ENCODE measurements around the gene VMO1. TPM values are rescaled to one million over a fixed set of nuclear protein-coding genes. Genes with fewer than 3 reads are reported as not detected.

The VMO1 gene
- 0.81 to 1.2 TPM (median 1.0 TPM) in 5 replicates for total RNA-seq (2022; extraction: Qiagen RNA extraction)

DNA sequence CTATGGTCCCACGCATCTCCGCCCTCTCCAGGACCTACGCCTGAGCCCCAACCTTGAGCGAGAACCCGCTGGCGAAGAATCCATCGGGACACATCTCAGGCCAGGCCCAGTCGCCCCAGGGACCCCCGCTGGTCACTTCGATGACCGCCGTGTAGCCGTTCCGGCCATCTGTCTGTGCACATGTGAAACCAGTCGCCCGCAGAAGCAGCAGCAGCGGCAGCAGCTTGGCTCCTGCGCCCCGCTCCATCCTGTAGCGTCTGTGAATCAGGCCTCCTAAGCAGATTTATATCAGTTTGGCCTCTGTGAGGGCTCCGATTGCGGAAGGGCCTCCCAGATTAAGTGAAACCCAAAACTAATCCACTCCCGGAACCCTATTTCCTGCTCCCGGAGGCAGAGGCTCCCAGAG lies at the start of gene VMO1:
VMO1 (minus strand) TSS at position 259 of the 406 bp plus-strand sequence; CDS start at position 247, 12 bp downstream.

DNA sequence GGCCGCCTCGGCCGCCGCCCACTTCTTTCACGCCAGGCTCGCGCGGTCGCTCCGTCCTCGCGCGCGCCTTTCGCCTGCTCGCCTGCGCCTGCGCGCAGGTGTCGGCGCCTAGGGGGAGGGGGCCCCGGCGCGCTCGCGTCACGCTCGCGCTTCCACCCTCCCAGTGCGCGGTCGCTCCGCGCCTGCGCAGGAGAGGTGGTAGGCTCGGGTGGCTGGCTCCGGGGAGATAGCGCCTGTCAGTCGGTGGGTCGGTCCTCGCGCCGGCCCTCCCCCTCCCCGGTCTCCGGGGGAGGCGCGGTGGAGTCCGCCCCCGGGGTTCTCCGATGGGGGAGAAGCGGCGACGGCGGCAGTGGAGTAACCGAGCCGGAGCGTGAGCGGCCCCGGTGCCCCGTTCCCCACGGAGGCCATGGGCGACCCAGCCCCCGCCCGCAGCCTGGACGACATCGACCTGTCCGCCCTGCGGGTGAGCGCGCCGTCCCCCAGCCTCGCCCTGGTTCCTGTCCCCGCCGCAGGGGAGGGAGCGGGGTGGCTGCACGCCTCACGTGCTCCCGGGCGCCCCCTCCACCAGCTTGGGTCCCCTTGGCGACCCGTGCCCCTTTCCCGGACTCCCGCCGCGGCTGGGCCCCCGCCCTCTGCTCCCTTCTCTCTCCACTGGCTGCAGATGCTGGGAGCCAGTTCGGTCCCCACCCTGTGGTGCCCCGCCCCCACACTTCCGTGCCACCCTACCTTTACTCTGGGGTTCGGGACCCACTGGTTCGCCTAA lies 47.2 kb upstream of the VMO1 start, which contains the start of gene MINK1:
MINK1 (plus strand) TSS at position 163 of the 763 bp plus-strand sequence; CDS start at position 407, 244 bp downstream.

DNA sequence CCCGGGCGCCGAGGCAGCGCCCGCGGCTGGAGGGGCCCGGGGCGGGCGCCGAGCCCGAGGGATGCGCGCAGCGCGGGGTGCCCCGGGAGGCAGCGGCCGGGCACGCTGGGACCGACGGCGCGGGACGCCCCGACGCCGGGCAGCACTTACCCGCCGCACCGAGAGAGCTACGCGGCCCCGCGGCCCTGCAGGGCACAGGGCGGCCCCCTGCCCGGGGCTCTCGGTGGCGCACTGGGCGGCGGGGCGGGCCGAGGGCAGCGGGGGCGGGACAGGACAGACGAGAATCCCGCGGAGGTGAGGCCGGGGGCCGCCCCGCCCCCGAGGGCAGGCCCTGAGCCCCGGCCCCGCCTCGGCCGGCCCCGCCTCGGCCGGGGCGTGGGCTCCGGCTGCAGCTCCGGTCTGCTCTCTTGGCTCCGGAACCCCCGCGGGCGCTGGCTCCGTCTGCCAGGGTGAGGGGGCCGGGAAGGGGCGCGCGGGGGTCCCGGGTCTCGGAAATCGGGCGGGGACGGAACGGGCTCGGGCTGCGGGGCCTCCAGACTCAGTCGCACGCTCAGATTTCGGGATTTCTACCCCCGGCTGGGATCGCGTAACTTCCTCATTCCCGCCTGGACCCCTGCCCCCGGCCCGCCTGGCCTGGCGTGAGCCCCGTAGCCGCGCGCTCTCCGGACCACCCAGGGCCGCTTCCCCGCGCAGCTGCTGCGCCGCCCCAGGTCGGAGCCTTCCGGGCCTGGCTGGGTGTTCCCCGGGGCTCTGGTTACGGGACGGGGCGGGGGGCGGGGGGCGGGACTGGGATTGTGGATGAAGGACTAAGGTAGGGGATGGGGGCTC lies 20.8 kb upstream of the VMO1 start, which contains the start of gene PLD2:
PLD2 (plus strand) TSS at position 376 of the 828 bp plus-strand sequence. CDS start 621 bp downstream, outside the sequence.

GRCh38 chr17:4802228-4802627 lies 16.1 kb upstream of the VMO1 start, which contains the start of gene C17orf114:
Gene C17orf114 (minus strand): TSS chr17:4802328.

DNA sequence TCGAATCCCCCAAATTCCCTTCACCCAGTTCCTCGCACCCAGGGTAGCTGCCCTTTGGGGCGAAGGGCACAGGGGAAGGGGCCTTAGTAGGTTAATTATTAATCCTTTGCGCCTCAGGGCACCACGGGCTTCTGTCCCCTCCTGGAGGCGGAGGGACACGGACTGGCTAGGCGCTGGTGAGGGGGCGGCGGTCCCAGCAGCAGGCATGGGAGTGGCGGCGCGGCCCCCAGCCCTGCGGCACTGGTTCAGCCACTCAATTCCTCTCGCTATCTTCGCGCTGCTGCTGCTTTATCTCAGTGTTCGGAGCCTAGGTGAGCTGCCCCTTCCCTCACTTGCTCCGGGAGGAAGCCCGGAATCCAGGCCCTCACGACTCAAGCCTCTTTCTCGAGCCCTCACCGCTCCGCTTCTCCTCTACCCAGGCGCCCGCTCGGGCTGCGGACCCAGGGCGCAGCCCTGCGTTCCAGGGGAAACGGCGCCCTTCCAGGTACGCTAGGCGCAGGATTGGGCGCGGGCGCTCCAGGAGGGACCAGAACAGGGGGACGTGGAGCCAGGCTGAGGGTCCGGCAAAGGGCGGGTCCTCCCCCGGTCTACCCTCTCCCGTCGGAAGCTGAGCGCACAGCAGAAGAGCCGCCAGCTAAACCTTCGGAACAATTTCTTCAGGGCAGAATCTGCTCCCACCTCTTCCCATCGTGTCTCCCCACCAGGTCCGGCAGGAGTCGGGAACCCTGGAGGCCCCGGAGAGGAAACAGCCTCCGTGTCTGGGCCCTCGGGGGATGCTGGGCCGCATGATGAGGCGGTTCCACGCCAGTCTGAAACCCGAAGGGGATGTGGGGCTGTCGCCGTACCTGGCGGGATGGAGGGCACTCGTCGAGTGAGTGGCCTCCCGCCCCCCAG lies 2.9 kb upstream of the VMO1 start, which contains the start of gene GLTPD2:
GLTPD2 (plus strand) TSS at position 158 of the 894 bp plus-strand sequence; CDS start at position 206, 48 bp downstream.

DNA sequence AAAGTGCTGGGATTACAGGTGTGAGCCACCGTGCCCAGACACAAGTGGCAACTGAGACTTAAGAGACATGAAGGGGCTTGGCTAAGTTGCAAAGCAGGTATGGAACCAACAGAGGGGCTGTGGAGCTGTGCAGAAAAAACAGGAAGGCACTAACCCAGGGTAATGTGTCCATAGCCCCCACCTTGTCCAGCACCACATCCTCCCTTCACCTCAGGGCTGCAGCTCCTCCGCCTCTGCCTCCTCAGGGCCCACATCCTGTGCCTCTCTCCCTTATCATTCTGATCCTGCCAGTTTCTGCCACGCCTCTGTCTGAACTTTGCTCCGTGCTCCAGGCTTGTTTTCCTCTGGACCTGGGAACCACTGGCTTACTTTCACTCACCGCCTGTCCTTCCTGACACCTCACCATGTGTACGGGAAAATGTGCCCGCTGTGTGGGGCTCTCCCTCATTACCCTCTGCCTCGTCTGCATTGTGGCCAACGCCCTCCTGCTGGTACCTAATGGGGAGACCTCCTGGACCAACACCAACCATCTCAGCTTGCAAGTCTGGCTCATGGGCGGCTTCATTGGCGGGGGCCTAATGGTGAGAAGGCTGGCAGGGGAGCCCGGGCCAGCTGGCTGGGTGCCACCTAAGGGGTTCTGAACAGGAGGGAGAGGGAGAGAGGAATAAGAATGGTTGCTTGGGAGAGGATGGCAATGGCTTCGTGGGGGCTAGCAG lies 14.5 kb downstream of the VMO1 start, which contains the start of gene TM4SF5:
TM4SF5 (plus strand) TSS at position 368 of the 716 bp plus-strand sequence; CDS start at position 405, 37 bp downstream.

DNA sequence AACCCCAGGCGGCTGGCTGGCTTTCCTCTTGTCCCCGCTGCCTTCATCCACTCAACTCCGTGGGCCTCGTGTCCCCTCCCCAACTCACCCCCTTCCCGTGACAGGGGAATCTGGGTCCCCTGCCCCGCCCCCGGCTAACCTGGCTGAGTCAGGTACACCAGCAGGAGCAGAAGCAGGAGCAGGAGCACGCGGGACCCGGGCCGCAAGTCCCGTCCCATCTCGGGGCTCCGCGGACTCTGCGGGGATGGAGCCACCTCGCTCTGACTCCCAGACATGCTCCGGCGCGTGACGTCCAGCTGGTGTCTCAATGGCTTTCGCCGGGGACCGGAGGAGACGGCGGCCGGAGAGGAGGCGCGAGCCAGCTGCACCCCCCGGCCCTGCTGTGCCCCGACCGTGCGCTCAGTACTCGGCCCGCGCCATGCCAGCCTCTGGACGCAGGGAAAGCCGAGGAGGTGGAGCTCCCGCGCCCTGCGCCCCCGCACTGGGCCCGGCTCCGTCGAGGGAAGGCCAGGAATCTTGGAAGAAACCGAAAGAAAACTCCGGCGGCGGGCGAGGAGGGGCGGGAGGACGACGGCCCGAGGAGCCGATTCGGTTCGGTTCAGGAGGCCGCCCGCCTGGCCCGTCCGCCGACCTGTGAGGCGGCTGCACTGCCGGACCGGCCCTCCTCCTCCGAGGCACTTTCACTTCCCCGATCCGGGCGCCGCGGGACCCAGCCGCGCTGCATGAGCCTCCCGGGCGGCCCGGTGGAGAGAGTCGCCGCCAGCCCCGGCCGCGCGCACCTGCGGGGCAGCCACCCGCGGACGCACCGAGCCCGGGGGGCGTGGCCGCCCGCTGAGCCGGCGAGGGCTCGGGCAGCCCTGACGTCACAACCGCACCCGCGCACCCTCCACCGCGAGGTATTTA lies 46.8 kb downstream of the VMO1 start, which contains the start of the genes CXCL16 and ZMYND15:
CXCL16 (minus strand) TSS at position 807 of the 903 bp plus-strand sequence; CDS start at position 218, 589 bp downstream.
ZMYND15 (plus strand) TSS at position 712 of the 903 bp plus-strand sequence. CDS start 716 bp downstream, outside the sequence.

Other genes starting within 250 kb of the VMO1 start
- gene MYBBP1A, start 231.0 kb downstream of the VMO1 start, total RNA-seq (2022; extraction: Qiagen RNA extraction) = 72.5 to 112 TPM (median 108 TPM) in 5 replicates
- not detected in 5 replicates for gene GGT6, start 225.8 kb downstream of the VMO1 start, total RNA-seq (2022; extraction: Qiagen RNA extraction)
- 0.23 to 0.89 TPM (median 0.28 TPM) in 5 replicates for gene SMTNL2, start 201.8 kb downstream of the VMO1 start, total RNA-seq (2022; extraction: Qiagen RNA extraction)
- 0.07 to 0.24 TPM (median 0.15 TPM) in 5 replicates for gene ALOX15, start 144.7 kb downstream of the VMO1 start, total RNA-seq (2022; extraction: Qiagen RNA extraction)
- gene PELP1, start 82.2 kb downstream of the VMO1 start, total RNA-seq (2022; extraction: Qiagen RNA extraction) = 53.4 to 77.7 TPM (median 76.7 TPM) in 5 replicates
- 46.9 to 68.9 TPM (median 57.2 TPM) in 5 replicates for gene ARRB2, start 75.7 kb downstream of the VMO1 start, total RNA-seq (2022; extraction: Qiagen RNA extraction)
- gene MED11, start 54.9 kb downstream of the VMO1 start, total RNA-seq (2022; extraction: Qiagen RNA extraction) = 36.7 to 41.6 TPM (median 39.5 TPM) in 5 replicates
- gene ZMYND15, start 46.5 kb downstream of the VMO1 start, total RNA-seq (2022; extraction: Qiagen RNA extraction) = 0.32 to 0.52 TPM (median 0.40 TPM) in 5 replicates
- 13.7 to 21.8 TPM (median 21.1 TPM) in 5 replicates for gene CXCL16, start 46.4 kb downstream of the VMO1 start, total RNA-seq (2022; extraction: Qiagen RNA extraction)
- gene TM4SF5, start 14.5 kb downstream of the VMO1 start, total RNA-seq (2022; extraction: Qiagen RNA extraction) = 0.34 to 1.2 TPM (median 0.66 TPM) in 5 replicates
- not detected in 5 replicates for gene GLTPD2, start 2.6 kb upstream of the VMO1 start, total RNA-seq (2022; extraction: Qiagen RNA extraction)
- 454 to 502 TPM (median 480 TPM) in 5 replicates for gene PSMB6, start 9.8 kb upstream of the VMO1 start, total RNA-seq (2022; extraction: Qiagen RNA extraction)
- 16.1 to 28.8 TPM (median 21.3 TPM) in 5 replicates for gene PLD2, start 20.8 kb upstream of the VMO1 start, total RNA-seq (2022; extraction: Qiagen RNA extraction)
- gene MINK1, start 47.0 kb upstream of the VMO1 start, total RNA-seq (2022; extraction: Qiagen RNA extraction) = 37.4 to 64.7 TPM (median 58.2 TPM) in 5 replicates
- 0.26 to 0.39 TPM (median 0.28 TPM) in 5 replicates for gene C17orf107, start 113.2 kb upstream of the VMO1 start, total RNA-seq (2022; extraction: Qiagen RNA extraction)
- gene CHRNE, start 116.7 kb upstream of the VMO1 start, total RNA-seq (2022; extraction: Qiagen RNA extraction) = 0.05 to 0.25 TPM (median 0.06 TPM) in 3 of 5 replicates, not detected in the others
- not detected in 5 replicates for gene GP1BA, start 145.9 kb upstream of the VMO1 start, total RNA-seq (2022; extraction: Qiagen RNA extraction)
- gene SLC25A11, start 153.7 kb upstream of the VMO1 start, total RNA-seq (2022; extraction: Qiagen RNA extraction) = 45.9 to 69.3 TPM (median 67.6 TPM) in 5 replicates
- 86.7 to 163 TPM (median 139 TPM) in 5 replicates for gene RNF167, start 153.9 kb upstream of the VMO1 start, total RNA-seq (2022; extraction: Qiagen RNA extraction)
- 2,234 to 3,252 TPM (median 3,174 TPM) in 5 replicates for gene PFN1, start 162.2 kb upstream of the VMO1 start, total RNA-seq (2022; extraction: Qiagen RNA extraction)
- gene ENO3, start 164.8 kb upstream of the VMO1 start, total RNA-seq (2022; extraction: Qiagen RNA extraction) = 39.2 to 50.6 TPM (median 42.0 TPM) in 5 replicates
- 66.7 to 87.0 TPM (median 69.4 TPM) in 5 replicates for gene SPAG7, start 181.5 kb upstream of the VMO1 start, total RNA-seq (2022; extraction: Qiagen RNA extraction)
- 19.4 to 41.9 TPM (median 36.7 TPM) in 5 replicates for gene CAMTA2, start 201.3 kb upstream of the VMO1 start, total RNA-seq (2022; extraction: Qiagen RNA extraction)
- 1.0 to 1.9 TPM (median 1.5 TPM) in 5 replicates for gene INCA1, start 211.2 kb upstream of the VMO1 start, total RNA-seq (2022; extraction: Qiagen RNA extraction)
- gene KIF1C, start 211.6 kb upstream of the VMO1 start, total RNA-seq (2022; extraction: Qiagen RNA extraction) = 108 to 141 TPM (median 136 TPM) in 5 replicates
- 0.34 to 1.0 TPM (median 0.65 TPM) in 5 replicates for gene SLC52A1, start 249.1 kb upstream of the VMO1 start, total RNA-seq (2022; extraction: Qiagen RNA extraction)

All from A549 treated with dexamethasone at 1 μM for 4 hours (cell line).